Measurements from ENCODE around the gene MTURN.
"Not testable (repeated sequence)": the region's sequence is repeated elsewhere in the genome, so short reads cannot be mapped to it uniquely, and the experiment has no call there.

The MTURN gene

GRCh38 chr7:30093420-30093952 lies 41.3 kb upstream of the MTURN start:
- no peak overlapping the region for H3K4me3 ChIP-seq (ENCODE audit: low read depth, low read length)
- no peak for TF ChIP-seq CTCF (IDR thresholded peaks at IDR 0.05; ENCODE audit: borderline replicate concordance, insufficient read depth, low read depth, low read length)

GRCh38 chr7:30098599-30098998 lies 36.2 kb upstream of the MTURN start:
- H3K4me3 ChIP-seq (ENCODE audit: low read depth, low read length): not testable (repeated sequence)

- no peak overlapping the region for H3K4me3 ChIP-seq (ENCODE audit: low read depth, low read length)
- no peak for TF ChIP-seq CTCF (IDR thresholded peaks at IDR 0.05; ENCODE audit: borderline replicate concordance, insufficient read depth, low read depth, low read length)
These were observed 32.5 kb upstream of the MTURN start for GRCh38 chr7:30102281-30102680.

GRCh38 chr7:30104157-30104556 lies 30.6 kb upstream of the MTURN start:
- no peak overlapping the region for H3K4me3 ChIP-seq (ENCODE audit: low read depth, low read length)
- TF ChIP-seq CTCF (IDR thresholded peaks at IDR 0.05; ENCODE audit: borderline replicate concordance, insufficient read depth, low read depth, low read length): no peak

- H3K4me3 ChIP-seq (ENCODE audit: low read depth, low read length): no peak overlapping the region
- TF ChIP-seq CTCF (IDR thresholded peaks at IDR 0.05; ENCODE audit: borderline replicate concordance, insufficient read depth, low read depth, low read length): no peak
These were observed 22.6 kb upstream of the MTURN start for GRCh38 chr7:30112103-30112713.

- TF ChIP-seq CTCF (IDR thresholded peaks at IDR 0.05; ENCODE audit: borderline replicate concordance, insufficient read depth, low read depth, low read length): no peak
- no peak overlapping the region for H3K4me3 ChIP-seq (ENCODE audit: low read depth, low read length)
These were observed 21.6 kb upstream of the MTURN start for GRCh38 chr7:30113144-30113543.

- H3K4me3 ChIP-seq (ENCODE audit: low read depth, low read length): no peak overlapping the region
- no peak for TF ChIP-seq CTCF (IDR thresholded peaks at IDR 0.05; ENCODE audit: borderline replicate concordance, insufficient read depth, low read depth, low read length)
These were observed 20.1 kb upstream of the MTURN start for GRCh38 chr7:30114536-30115238.

Data from GM12875 (cell line).